Dermis microvascular lymphatic vessel endothelial cell (primary cell): ENCODE data around the gene SLC38A9. TPM values are rescaled to one million over a fixed set of nuclear protein-coding genes. Genes with fewer than 3 reads are reported as not detected.

Source experiments
- DNase-seq, 2 donors: peaks; one replicate each; pipeline versions ENCODE4 v3.0.0 to v3.0.0-alpha.2; 2010; ENCODE audit warnings: low read depth in 2 of 2
- total RNA-seq: library from RNA; depleted of rRNA; stranded (reverse); fragments of >200 nt; gene quantifications from 2 replicates; pipeline ENCODE4 v1.2.1, GENCODE V29; 2014

SLC38A9 gene
- total RNA-seq, 1 donor from 2014 or later, result 36.2 TPM

- DNase-seq, result no peak
Measured at GRCh38 chr5:55584398-55585205, 127.5 kb downstream of the SLC38A9 start.

GRCh38 chr5:55583578-55583977 lies 128.5 kb downstream of the SLC38A9 start:
- DNase-seq, result no peak

GRCh38 chr5:55582256-55582655 lies 129.9 kb downstream of the SLC38A9 start:
- no peak for DNase-seq

- DNase-seq, result no peak
Measured at GRCh38 chr5:55580042-55580441, 132.1 kb downstream of the SLC38A9 start.

- DNase-seq, result no peak
Measured at GRCh38 chr5:55578771-55579170, 133.4 kb downstream of the SLC38A9 start.

- peak; percentile 54 to 83 for DNase-seq
Measured at GRCh38 chr5:55577353-55578060, 134.6 kb downstream of the SLC38A9 start.

GRCh38 chr5:55576661-55577060 lies 135.5 kb downstream of the SLC38A9 start:
- no peak for DNase-seq

Other genes starting within 250 kb of the SLC38A9 start
- 181 and 391 TPM in 2 replicates for gene PLPP1, start 177.4 kb downstream of the SLC38A9 start, total RNA-seq
- not detected in 2 replicates for gene DDX4, start 25.7 kb upstream of the SLC38A9 start, total RNA-seq
- gene IL31RA, start 139.0 kb upstream of the SLC38A9 start, total RNA-seq, result 0.38 and 0.51 TPM in 2 replicates